GM13977 (cell line): Measurements from ENCODE around the gene SYNCRIP.

Experiments used
- DNase-seq: peaks from one replicate; pipeline ENCODE4 v3.0.0; 2012; ENCODE audit warnings: low spot score
- in situ Hi-C: fragments of 300-500 bp; cut with MboI; formaldehyde crosslinking; loops from one replicate; pipeline ENCODE4 v1.12.0; 2022; ENCODE audit warnings: low sequenced_read_pairs, low pct_unique_long_range_greater_than_20kb, mixed read lengths, inconsistent platforms; ENCODE audit not compliant: unreplicated experiment
- TF ChIP-seq, protein P1 (sequence below): IDR thresholded peaks from 2 replicates; pipeline ENCODE4 v1.5.1; 2012; ENCODE audit warnings: mild to moderate bottlenecking, control low read depth; ENCODE audit not compliant: insufficient read depth; ENCODE audit errors: extremely low read depth, missing control alignments

Gene SYNCRIP

DNA sequence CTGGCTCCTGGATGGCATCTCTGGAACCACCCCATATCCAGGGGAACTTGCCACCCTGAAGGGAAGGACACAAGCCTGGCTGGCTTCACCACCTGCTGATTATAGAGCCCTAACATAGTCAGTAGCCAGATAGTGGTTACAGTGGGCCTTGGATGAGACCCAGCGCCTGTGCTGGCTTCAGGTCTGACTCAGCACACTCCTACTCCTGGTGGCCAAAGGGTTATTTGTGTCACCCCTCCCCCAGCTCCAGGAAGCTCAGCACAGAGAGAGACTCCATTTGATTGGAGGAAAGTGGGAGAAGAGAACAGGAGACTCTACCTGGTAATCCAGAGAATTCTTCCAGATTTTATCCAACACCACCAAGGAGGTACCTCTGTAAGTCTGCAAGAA is 61.8 kb downstream of the SYNCRIP start:
- no peak for DNase-seq

DNA sequence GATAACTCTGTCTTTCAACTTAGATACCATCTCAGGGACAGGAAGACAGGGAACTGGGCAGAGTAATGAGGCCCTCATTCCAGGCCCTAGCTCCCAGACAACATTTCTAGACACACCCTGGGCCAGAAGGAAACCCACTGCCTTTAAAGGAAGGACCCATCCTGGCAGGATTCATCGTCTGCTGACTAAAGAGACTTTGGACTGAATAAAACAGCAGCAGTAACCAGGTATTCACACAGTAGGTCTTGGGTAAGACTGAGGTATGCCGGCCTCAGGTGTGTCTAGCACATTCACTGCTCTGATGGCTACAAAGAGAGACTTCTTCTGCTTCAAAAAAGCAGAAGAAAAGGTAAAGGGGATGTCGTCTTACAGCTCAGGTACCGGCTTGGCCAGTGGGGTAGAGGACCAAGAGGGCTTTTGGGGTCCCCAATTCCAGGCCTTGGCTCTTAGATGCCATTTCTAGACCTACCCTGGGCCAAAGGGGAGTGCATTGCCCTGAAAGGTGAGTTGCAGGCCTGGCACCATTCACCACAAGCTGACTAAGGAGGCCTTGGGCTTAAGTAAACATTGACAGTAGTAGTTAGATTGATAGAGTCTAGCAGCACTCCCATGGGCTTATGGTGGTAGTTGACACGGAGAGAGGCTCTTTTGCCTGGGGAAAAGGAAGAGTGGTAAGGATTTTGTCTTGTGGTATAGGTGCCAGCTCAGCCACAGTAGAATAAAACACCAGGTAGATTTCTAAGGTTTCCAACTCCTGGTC is 62.4 kb downstream of the SYNCRIP start:
- in situ Hi-C loops, result no loop called here
- TF ChIP-seq, protein P1, sequence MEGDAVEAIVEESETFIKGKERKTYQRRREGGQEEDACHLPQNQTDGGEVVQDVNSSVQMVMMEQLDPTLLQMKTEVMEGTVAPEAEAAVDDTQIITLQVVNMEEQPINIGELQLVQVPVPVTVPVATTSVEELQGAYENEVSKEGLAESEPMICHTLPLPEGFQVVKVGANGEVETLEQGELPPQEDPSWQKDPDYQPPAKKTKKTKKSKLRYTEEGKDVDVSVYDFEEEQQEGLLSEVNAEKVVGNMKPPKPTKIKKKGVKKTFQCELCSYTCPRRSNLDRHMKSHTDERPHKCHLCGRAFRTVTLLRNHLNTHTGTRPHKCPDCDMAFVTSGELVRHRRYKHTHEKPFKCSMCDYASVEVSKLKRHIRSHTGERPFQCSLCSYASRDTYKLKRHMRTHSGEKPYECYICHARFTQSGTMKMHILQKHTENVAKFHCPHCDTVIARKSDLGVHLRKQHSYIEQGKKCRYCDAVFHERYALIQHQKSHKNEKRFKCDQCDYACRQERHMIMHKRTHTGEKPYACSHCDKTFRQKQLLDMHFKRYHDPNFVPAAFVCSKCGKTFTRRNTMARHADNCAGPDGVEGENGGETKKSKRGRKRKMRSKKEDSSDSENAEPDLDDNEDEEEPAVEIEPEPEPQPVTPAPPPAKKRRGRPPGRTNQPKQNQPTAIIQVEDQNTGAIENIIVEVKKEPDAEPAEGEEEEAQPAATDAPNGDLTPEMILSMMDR, result no peak
- DNase-seq, result no peak

More for the DNA sequence above, 61.8 kb downstream of the SYNCRIP start:
- TF ChIP-seq, protein P1, result no peak
- in situ Hi-C loops, result no loop called here

DNA sequence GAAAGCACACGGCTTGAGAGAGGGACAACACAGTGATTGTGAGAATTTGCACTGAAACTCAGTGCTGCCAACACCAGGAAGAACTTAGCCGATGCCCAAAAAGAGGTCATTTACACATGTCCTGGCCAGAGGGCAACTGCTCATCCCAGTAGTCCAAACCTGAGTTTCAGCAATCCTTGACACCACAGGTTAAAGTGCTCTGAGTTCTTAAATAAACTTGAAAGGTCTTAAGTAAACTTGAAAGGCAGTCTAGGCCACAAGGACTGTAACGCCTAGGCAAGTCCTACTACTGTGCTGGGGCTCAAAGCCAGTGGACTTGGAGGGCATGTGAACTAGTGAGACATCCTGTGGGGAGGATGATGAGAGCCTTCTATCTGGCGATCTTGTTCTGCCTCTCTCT is 63.1 kb downstream of the SYNCRIP start:
- in situ Hi-C loops, result no loop called here
- TF ChIP-seq, protein P1, result no peak

DNA sequence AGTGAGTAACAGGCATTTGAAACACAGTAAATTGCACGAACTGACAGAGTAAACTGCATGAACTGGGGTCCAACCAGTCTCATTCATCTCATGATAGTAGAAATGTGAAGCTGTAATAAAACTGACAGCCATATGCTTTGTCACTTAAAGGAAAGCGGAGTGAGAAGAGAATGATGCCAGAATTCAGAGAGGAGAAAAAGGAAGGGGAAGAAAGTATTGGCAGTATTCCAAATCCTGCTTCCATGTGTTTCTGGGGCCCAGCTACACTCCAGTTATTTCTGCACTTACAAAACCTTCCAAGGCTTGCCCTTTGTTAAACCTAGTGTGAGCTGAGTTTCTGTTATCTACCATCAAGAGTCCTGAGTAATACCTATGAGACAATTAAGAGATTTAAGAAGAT is 66.2 kb downstream of the SYNCRIP start:
- in situ Hi-C loops, result no loop called here
- DNase-seq, result no peak
- TF ChIP-seq, protein P1, result no peak

More for the DNA sequence above, 63.1 kb downstream of the SYNCRIP start:
- DNase-seq, result no peak

DNA sequence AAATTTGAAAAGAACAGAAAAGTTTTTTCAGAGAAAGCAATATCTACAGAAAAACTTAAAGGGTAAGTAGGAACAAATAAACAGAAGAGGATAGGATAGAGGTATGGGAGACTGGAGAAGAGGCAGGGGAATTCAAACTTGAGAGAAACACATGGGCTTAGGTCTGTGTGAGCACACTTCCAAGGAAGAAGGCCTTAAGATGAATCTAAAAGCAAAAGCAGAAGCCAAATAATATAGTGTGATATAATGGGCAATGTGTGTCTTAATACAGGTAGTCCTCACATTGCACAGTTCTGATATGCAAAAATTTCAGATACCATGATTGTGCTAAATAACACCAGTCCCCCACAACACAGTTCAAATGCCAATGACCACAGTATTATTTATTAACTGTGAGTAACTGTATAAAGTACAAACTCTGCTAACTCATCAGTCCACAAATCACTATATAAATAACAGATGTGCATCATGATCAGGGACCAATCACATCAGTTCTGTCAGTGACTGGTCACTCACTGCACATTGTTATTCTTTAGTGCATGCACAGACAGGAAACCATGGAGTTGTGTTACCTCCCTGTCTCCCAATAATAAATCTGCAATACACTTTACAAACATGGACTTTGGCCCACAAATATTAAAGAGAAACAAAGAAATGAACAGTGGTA is 67.6 kb downstream of the SYNCRIP start:
- no peak for DNase-seq
- in situ Hi-C loops, result no loop called here
- TF ChIP-seq, protein P1, result no peak

DNA sequence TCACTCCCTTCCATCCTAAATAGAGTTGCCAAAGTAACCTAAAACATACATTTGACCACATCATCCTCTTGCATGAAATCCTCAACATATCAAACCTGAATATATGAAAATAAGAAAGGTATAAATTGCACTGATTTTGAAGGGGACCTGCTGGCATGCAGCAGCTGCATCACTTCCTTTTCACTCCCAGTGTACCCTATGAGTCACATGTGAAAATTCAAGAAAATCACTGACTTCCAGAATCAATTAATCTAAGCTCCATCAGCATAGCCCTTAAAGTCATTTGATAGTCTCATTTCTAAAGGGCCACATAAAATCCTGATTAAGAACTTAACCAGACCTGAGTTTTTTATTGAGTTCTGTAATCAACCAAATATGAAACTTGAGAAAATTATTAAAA is 73.4 kb downstream of the SYNCRIP start:
- no peak for DNase-seq
- TF ChIP-seq, protein P1, result no peak
- in situ Hi-C loops, result no loop called here
